WTC11 (cell line): ENCODE data around the gene ACO2. TPM values are rescaled to one million over a fixed set of nuclear protein-coding genes. Genes with fewer than 3 reads are reported as not detected.
"Not testable (repeated sequence)": the region's sequence is repeated elsewhere in the genome, so short reads cannot be mapped to it uniquely, and the experiment has no call there.

ENCODE experiments used
- ATAC-seq: fragments of 200-7000 bp; cut with Tn5 transposase; 2 replicates; pipeline ENCODE4 v1.10.0; 2021; ENCODE audit warnings: mild to moderate bottlenecking, moderate library complexity
- CTCF ChIA-PET: fragments of 300-600 bp; sonication (Branson Sonifier 250); formaldehyde crosslinking; loops from one replicate; lab custom pipeline; 2021; ENCODE audit warnings: antibody characterized with exemption; lab: Charles Lee
- POLR2A ChIA-PET: fragments of 350-600 bp; sonication (Branson Sonifier 250); formaldehyde crosslinking; loops from one replicate; lab custom pipeline; 2021; ENCODE audit warnings: antibody characterized with exemption; lab: Charles Lee
- DNase-seq: peaks from one replicate; pipeline ENCODE4 v3.0.0; 2021; ENCODE audit warnings: low spot score
- H3K27ac Mint-ChIP-seq: 2 replicates; pipeline ENCODE4 v1.8.0; 2021; ENCODE audit warnings: mixed read lengths
- H3K27me3 Mint-ChIP-seq: 2 replicates; pipeline ENCODE4 v1.8.0; 2021; ENCODE audit warnings: low read depth, mild to moderate bottlenecking, moderate library complexity, mixed read lengths
- H3K36me3 Mint-ChIP-seq: 2 replicates; pipeline ENCODE4 v1.8.0; 2021; ENCODE audit warnings: mixed read lengths
- H3K4me1 Mint-ChIP-seq: 2 replicates; pipeline ENCODE4 v1.8.0; 2022; ENCODE audit warnings: mixed read lengths
- H3K4me3 Mint-ChIP-seq: 2 replicates; pipeline ENCODE4 v1.8.0; 2021; ENCODE audit warnings: mild to moderate bottlenecking, moderate library complexity, mixed read lengths
- H3K9me3 Mint-ChIP-seq: 2 replicates; pipeline ENCODE4 v1.8.0; 2021; ENCODE audit warnings: mixed read lengths
- ATF1 ChIP-seq: sonication (generic); formaldehyde crosslinking; IDR thresholded peaks from 2 replicates; pipeline ENCODE4 v1.8.1; 2023; ENCODE audit warnings: mild to moderate bottlenecking, moderate library complexity, missing genetic modification reagents
- ATF3 ChIP-seq: sonication (generic); formaldehyde crosslinking; conservative IDR thresholded peaks from 2 replicates; pipeline ENCODE4 v1.8.1; 2022; ENCODE audit warnings: mild to moderate bottlenecking, missing genetic modification reagents
- EMX1 ChIP-seq: fragments of 250-450 bp; sonication (Bioruptor Pico); IDR thresholded peaks from 2 replicates; pipeline ENCODE4 v1.8.0; 2021; ENCODE audit warnings: mild to moderate bottlenecking
- FOXP4 ChIP-seq: sonication (generic); formaldehyde crosslinking; IDR thresholded peaks from 2 replicates; pipeline ENCODE4 v1.8.0; 2022; ENCODE audit warnings: mild to moderate bottlenecking, missing genetic modification reagents
- IRF1 ChIP-seq: sonication (generic); formaldehyde crosslinking; IDR thresholded peaks from 2 replicates; pipeline ENCODE4 v1.8.0; 2023; ENCODE audit warnings: missing genetic modification reagents
- IRF2 ChIP-seq: sonication (generic); formaldehyde crosslinking; IDR thresholded peaks from 2 replicates; pipeline ENCODE4 v1.8.0; 2022; ENCODE audit warnings: low read depth, missing genetic modification reagents, borderline replicate concordance
- PRRX2 ChIP-seq: fragments of 250-450 bp; sonication (Bioruptor Pico); IDR thresholded peaks from 2 replicates; pipeline ENCODE4 v1.8.0; 2021; ENCODE audit warnings: mild to moderate bottlenecking
- RELA ChIP-seq: sonication (generic); formaldehyde crosslinking; IDR thresholded peaks from 2 replicates; pipeline ENCODE4 v1.8.1; 2022; ENCODE audit warnings: missing genetic modification reagents, mild to moderate bottlenecking, borderline replicate concordance
- SOX15 ChIP-seq: fragments of 250-450 bp; sonication (Bioruptor Pico); IDR thresholded peaks from 2 replicates; pipeline ENCODE4 v1.9.0; 2021; ENCODE audit warnings: mild to moderate bottlenecking
- TP53 ChIP-seq: sonication (generic); formaldehyde crosslinking; IDR thresholded peaks from 2 replicates; pipeline ENCODE4 v1.8.1; 2023; ENCODE audit warnings: mild to moderate bottlenecking, missing genetic modification reagents
- total RNA-seq: library from RNA; stranded (reverse); gene quantifications from 3 replicates; pipeline ENCODE4 v1.2.3, GENCODE V29; 2021
- TF ChIP-seq, protein P1 (sequence below): fragments of 250-450 bp; sonication (Bioruptor Pico); conservative IDR thresholded peaks from 2 replicates; pipeline ENCODE4 v1.9.0; 2021; ENCODE audit warnings: mild to moderate bottlenecking
- TF ChIP-seq, protein P2 (sequence below): sonication (generic); formaldehyde crosslinking; IDR thresholded peaks from 2 replicates; pipeline ENCODE4 v1.8.1; 2022; ENCODE audit warnings: mild to moderate bottlenecking, missing genetic modification reagents, moderate library complexity, borderline replicate concordance
- TF ChIP-seq, protein P3 (sequence below): sonication (generic); formaldehyde crosslinking; IDR thresholded peaks from 2 replicates; pipeline ENCODE4 v1.8.1; 2023; ENCODE audit warnings: mild to moderate bottlenecking, moderate library complexity, missing genetic modification reagents
- TF ChIP-seq, protein P4 (sequence below): sonication (generic); formaldehyde crosslinking; IDR thresholded peaks from 2 replicates; pipeline ENCODE4 v1.8.1; 2023; ENCODE audit warnings: mild to moderate bottlenecking, missing genetic modification reagents, moderate library complexity
- TF ChIP-seq, protein P5 (sequence below): sonication (generic); formaldehyde crosslinking; IDR thresholded peaks from 2 replicates; pipeline ENCODE4 v1.8.0; 2022; ENCODE audit warnings: mild to moderate bottlenecking, missing genetic modification reagents

The ACO2 gene
- total RNA-seq, 1 experiment from 2014 or later = 104 TPM

DNA sequence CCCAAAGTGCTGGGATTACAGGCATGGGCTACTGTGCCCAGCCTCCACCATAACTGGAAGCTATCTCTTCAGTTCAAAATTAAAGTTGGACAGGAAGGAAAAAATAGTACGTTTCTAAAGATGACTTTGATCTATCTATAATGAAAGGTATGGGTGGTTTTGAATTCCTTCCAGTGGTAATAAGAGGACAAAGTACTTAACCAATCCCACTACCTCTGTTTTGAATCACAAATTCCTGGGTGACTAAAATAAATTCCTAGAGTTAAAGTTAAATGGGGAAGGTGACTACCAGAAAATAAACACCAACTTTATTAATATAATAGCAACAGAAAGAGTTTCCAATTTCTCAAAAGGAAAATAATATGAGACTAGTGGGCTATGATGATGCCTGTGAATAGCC is 9.5 kb upstream of the ACO2 start (continued):
- TF ChIP-seq, protein P1, sequence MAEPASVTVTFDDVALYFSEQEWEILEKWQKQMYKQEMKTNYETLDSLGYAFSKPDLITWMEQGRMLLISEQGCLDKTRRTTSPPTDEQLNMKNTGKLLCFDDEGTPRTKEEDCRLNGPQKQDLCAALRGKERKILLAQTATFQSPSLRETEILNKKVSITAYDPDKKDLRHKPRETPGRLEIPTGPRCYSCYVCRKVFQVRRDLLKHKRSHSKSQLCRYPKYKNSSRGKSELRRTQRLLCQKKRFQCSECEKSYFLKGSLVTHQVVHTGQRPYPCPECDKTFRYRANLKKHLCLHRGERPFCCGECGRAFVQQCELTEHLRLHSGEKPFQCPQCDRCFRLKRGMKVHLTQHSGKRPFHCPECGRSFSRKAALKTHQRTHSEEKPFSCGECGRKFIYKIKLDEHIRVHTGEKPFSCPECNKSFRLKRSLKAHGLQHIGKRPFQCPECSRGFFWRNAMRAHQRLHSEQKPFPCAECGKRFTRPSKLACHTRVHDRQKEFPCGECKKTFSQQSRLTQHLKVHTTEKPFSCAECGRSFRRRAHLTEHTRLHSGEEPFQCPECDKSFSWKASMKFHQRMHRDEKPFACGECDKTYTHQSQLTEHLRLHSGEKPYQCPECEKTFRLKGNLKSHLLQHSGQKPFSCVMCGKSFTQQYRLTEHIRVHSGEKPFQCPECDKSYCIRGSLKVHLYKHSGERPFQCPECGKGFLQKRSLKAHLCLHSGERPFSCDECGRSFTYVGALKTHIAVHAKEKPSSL (CRISPR knock-in tag) = no peak
- no peak for TF ChIP-seq ATF1 (CRISPR knock-in tag)
- TF ChIP-seq, protein P2, sequence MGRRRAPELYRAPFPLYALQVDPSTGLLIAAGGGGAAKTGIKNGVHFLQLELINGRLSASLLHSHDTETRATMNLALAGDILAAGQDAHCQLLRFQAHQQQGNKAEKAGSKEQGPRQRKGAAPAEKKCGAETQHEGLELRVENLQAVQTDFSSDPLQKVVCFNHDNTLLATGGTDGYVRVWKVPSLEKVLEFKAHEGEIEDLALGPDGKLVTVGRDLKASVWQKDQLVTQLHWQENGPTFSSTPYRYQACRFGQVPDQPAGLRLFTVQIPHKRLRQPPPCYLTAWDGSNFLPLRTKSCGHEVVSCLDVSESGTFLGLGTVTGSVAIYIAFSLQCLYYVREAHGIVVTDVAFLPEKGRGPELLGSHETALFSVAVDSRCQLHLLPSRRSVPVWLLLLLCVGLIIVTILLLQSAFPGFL (CRISPR knock-in tag) = no peak
- TF ChIP-seq IRF2 = no peak
- no peak for TF ChIP-seq TP53 (CRISPR knock-in tag)
- TF ChIP-seq, protein P3, sequence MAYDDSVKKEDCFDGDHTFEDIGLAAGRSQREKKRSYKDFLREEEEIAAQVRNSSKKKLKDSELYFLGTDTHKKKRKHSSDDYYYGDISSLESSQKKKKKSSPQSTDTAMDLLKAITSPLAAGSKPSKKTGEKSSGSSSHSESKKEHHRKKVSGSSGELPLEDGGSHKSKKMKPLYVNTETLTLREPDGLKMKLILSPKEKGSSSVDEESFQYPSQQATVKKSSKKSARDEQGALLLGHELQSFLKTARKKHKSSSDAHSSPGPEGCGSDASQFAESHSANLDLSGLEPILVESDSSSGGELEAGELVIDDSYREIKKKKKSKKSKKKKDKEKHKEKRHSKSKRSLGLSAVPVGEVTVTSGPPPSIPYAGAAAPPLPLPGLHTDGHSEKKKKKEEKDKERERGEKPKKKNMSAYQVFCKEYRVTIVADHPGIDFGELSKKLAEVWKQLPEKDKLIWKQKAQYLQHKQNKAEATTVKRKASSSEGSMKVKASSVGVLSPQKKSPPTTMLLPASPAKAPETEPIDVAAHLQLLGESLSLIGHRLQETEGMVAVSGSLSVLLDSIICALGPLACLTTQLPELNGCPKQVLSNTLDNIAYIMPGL (CRISPR knock-in tag) = no peak
- no peak for TF ChIP-seq PRRX2
- TF ChIP-seq, all 79 proteins: peak for 0

- not testable (repeated sequence) for H3K27ac Mint-ChIP-seq, H3K4me3 Mint-ChIP-seq, H3K9me3 Mint-ChIP-seq, H3K4me1 Mint-ChIP-seq, H3K27me3 Mint-ChIP-seq, ATAC-seq, DNase-seq
- H3K36me3 Mint-ChIP-seq = peaks cover 45% of the 10 kb centered on the region
- CTCF ChIA-PET = interaction anchor here (1.0 kb wide), 1 partner anchor 56 kb away, joined by 3 read pairs; no protein-coding TSS in a partner anchor
- POLR2A ChIA-PET = interaction anchor here (2.5 kb wide), 1 partner anchor 14 kb away, joined by 8 read pairs; the partner anchor contains the start of gene TOB2
Measured at GRCh38 chr22:41460071-41460470, 8.8 kb upstream of the ACO2 start.

DNA sequence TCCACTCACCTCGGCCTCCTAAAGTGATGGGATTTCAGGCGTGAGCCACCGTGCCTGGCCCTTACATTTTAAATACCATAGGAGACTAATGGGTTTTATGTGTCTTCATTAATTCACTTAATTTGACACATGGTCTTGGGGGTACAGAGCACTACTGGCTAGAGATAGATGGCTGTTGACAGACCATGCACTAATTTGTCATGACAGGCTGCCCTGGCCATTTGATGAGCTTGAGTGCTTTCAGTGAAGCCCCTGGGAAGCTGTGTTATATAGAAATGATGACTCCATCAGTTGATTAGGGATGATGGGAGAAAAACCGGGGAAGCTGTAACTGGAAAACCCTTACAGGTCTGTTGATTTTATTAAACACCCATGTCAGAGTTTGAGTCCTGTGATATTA is 7.0 kb upstream of the ACO2 start:
- TF ChIP-seq, protein P4, sequence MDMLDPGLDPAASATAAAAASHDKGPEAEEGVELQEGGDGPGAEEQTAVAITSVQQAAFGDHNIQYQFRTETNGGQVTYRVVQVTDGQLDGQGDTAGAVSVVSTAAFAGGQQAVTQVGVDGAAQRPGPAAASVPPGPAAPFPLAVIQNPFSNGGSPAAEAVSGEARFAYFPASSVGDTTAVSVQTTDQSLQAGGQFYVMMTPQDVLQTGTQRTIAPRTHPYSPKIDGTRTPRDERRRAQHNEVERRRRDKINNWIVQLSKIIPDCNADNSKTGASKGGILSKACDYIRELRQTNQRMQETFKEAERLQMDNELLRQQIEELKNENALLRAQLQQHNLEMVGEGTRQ (CRISPR knock-in tag) = no peak
- TF ChIP-seq EMX1 (CRISPR knock-in tag) (no peak), ATF3 (CRISPR knock-in tag) (no peak), FOXP4 (CRISPR knock-in tag) (no peak), SOX15 (CRISPR knock-in tag) (no peak), RELA (CRISPR knock-in tag) (no peak), IRF1 (no peak)
- TF ChIP-seq, protein P5, sequence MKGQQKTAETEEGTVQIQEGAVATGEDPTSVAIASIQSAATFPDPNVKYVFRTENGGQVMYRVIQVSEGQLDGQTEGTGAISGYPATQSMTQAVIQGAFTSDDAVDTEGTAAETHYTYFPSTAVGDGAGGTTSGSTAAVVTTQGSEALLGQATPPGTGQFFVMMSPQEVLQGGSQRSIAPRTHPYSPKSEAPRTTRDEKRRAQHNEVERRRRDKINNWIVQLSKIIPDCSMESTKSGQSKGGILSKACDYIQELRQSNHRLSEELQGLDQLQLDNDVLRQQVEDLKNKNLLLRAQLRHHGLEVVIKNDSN (CRISPR knock-in tag) = no peak
- TF ChIP-seq, all 79 proteins: peak for 0
- H3K27ac Mint-ChIP-seq = no peak overlapping the region
- H3K27me3 Mint-ChIP-seq = no peaks in the 10 kb centered on the region
- no peak overlapping the region for H3K4me3 Mint-ChIP-seq
- CTCF ChIA-PET = interaction anchor here (1.1 kb wide), 1 partner anchor 58 kb away, joined by 5 read pairs; no protein-coding TSS in a partner anchor
- DNase-seq (no peak), ATAC-seq (no peak)
- H3K4me1 Mint-ChIP-seq = no peaks in the 10 kb centered on the region; the same call in 1 of the 2 replicates
- POLR2A ChIA-PET = interaction anchor here (0.6 to 0.9 kb wide), 3 partner anchors 8 to 17 kb away, joined by 3 to 7 read pairs (median 4); no protein-coding TSS in a partner anchor
- no peaks in the 10 kb centered on the region for H3K9me3 Mint-ChIP-seq
- H3K36me3 Mint-ChIP-seq = peaks cover 61% of the 10 kb centered on the region
